ENCODE measurements around the gene ADAMTS9. TPM values are rescaled to one million over a fixed set of nuclear protein-coding genes. Genes with fewer than 3 reads are reported as not detected.

Gene ADAMTS9
- total and polyA plus RNA-seq, 7 donors, result 6.7 to 65.8 (median 16.1) TPM

DNA sequence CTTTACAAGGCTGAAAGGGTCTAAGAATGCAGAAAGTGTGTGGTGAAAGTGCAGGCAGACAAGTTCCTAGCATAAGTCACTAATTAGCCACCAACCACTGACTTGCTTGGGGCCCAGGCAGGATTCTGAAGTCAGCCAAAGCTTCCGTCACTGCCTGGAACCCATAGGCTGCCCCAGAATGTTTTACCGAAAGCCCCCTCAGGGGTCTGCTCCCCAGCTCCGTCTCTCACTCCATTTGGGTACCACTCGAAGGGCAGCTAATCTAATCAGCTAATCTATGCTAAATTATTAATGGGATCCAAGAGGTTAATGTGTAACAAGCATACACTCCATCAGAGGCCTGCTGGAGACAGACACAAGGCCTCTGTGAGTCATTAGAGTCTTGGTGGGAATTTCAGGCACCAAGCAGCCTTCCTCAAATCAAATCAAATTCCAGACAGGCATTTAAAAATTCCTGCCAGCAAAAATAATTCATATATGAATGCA, 13.2 kb downstream of the ADAMTS9 start:
- WGBS, 3 donors, result 62 to 69% (median 64%) methylated on average over 4 of the region's 4 CpGs
- no peak overlapping the region for H3K4me3 ChIP-seq
- H3K27me3 ChIP-seq (ENCODE audit: insufficient read depth in 3 of 3, low read length in 2 of 3), result no peaks in the 10 kb centered on the region
- ATAC-seq (no peak), DNase-seq (no peak)
- no peak overlapping the region for H3K27ac ChIP-seq
- peaks cover 12 to 60% of the 10 kb centered on the region in 2 donors for H3K36me3 ChIP-seq (ENCODE audit: insufficient read depth in 1 of 2, low read depth in 1 of 2)
- intact Hi-C loops (cut with DNase I), result no loop called here
- TF ChIP-seq, protein P1, sequence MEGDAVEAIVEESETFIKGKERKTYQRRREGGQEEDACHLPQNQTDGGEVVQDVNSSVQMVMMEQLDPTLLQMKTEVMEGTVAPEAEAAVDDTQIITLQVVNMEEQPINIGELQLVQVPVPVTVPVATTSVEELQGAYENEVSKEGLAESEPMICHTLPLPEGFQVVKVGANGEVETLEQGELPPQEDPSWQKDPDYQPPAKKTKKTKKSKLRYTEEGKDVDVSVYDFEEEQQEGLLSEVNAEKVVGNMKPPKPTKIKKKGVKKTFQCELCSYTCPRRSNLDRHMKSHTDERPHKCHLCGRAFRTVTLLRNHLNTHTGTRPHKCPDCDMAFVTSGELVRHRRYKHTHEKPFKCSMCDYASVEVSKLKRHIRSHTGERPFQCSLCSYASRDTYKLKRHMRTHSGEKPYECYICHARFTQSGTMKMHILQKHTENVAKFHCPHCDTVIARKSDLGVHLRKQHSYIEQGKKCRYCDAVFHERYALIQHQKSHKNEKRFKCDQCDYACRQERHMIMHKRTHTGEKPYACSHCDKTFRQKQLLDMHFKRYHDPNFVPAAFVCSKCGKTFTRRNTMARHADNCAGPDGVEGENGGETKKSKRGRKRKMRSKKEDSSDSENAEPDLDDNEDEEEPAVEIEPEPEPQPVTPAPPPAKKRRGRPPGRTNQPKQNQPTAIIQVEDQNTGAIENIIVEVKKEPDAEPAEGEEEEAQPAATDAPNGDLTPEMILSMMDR (IDR thresholded peaks at IDR 0.05), result no peak
- peaks cover 19% of the 10 kb centered on the region for H3K4me1 ChIP-seq
- H3K9me3 ChIP-seq, result no peaks in the 10 kb centered on the region

DNA sequence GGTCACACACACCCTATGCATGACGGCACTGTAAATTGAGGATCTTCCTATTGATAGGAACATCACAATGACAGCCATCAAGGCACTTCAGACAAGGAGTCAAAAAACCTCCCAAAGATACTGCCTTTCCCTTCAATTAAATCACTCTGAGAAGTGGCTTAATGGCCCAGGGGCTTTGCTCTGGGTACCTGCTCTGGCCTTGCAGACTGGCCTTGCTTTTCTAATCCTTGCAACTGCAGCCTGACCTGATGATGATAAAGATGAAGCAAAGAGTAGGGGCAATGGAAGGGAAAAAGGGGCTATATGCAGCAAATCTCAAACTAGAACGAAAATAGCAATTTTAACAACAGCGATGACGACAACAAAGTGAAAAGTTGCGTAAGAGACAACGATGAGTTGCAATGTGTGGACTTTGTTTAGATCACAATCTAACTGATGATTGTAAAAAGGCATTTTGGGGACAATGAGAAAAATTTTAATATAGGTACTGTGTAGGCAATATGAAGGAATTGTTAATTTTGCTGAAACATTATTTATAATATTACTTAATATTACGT, 14.6 kb downstream of the ADAMTS9 start:
- Histone ChIP-seq H3K36me3 (ENCODE audit: insufficient read depth in 1 of 2, low read depth in 1 of 2) (peaks cover 12 to 46% of the 10 kb centered on the region in 2 donors), H3K27me3 (ENCODE audit: insufficient read depth in 3 of 3, low read length in 2 of 3) (no peaks in the 10 kb centered on the region), H3K27ac (no peak overlapping the region), H3K9me3 (no peaks in the 10 kb centered on the region), H3K4me3 (no peak overlapping the region), H3K4me1 (peaks cover 25% of the 10 kb centered on the region)
- 89 to 93% (median 90%) methylated on average over 7 of the region's 7 CpGs for WGBS, 3 donors
- TF ChIP-seq, protein P1 (IDR thresholded peaks at IDR 0.05), result no peak
- intact Hi-C loops (cut with DNase I), result no loop called here
- no peak for ATAC-seq
- no peak for DNase-seq

DNA sequence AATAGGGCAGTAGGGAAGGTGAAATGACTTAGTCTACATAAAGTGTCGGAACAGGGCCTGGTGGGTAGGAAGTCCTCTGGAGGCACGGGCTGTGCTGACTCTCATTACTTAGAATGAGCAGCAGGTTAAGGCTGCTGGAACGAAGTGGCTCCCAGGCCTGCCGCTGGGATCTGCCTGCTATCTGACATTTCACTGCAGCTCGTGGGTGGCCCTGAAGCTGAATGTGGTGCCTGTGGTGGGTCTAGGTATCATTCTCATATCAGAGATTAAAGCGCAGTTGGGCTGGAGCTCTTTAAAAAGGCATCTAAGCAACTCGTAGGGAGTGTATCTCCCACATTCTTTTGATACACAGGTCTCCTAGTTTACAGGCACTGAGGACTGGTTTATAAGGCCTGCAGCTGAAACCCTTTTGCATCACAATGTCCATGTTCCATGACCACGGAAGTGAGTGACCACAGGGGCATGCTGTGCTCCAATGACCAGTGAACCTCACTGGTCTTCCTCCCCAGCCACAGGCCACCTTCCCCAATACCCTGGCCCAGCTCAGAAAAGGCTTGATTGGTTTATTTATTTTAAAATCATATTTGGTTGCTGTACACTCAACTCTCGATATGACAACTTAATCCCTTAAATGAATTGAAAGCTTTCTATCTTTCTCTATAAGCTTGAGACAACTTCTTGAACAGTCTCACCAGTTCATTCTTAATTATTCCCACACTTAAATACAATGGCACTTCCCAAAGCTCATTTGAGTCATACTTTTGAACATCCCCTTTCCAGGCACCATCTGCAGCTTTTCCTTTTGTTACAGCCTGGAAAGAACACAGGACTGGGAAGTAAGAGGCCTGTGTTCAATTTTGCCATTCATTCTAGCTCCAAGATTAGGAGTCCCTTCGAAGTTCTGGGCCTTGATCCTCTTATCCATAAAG, 19.0 kb downstream of the ADAMTS9 start:
- H3K27me3 ChIP-seq (ENCODE audit: insufficient read depth in 3 of 3, low read length in 2 of 3), result no peaks in the 10 kb centered on the region
- ATAC-seq (peak in 3 of 4 donors; percentile 7 to 28 (median 21)), DNase-seq (no peak)
- intact Hi-C loops (cut with DNase I), result no loop called here
- peaks cover 3 to 10% of the 10 kb centered on the region in 2 donors for H3K36me3 ChIP-seq (ENCODE audit: insufficient read depth in 1 of 2, low read depth in 1 of 2)
- TF ChIP-seq, protein P1 (IDR thresholded peaks at IDR 0.05), result no peak
- H3K27ac ChIP-seq, result peak overlapping the region; percentile 50
- H3K9me3 ChIP-seq, result no peaks in the 10 kb centered on the region
- peaks cover 42% of the 10 kb centered on the region for H3K4me1 ChIP-seq
- H3K4me3 ChIP-seq, result peak overlapping the region; percentile 21
- 39 to 71% (median 59%) methylated on average over 10 of the region's 10 CpGs for WGBS, 3 donors

DNA sequence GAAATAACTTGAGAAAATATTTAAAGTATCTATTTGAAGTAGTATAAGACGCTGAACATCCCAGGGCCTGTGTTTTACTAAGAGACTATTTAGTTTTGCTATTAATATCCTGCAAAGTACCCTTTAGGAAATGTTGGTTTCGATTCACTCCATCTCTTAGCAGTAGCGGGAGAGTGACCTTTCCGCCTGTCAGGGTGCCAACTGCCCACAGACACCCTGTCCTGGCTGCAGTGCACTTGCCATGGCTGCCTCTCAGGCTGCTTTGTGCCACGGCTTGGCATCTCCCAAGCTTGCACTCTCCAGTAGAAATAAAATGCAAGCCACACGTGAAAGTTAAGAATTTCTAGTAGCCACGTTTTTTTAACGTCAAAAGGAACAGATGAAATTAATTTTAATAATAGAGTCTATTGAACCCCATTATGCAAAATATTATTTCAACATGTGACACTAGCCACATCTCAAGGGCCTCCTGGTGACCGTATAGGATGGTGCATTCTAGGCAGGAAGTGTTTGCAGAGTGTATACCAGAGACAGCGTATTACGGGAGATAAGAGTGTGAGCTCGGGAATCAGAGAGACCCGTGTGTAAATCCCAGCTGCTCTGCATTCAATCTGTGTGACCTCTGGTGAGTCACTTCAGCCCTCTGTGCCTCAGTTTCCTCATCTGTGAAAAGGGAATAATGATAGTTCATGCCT, 19.8 kb downstream of the ADAMTS9 start:
- Histone ChIP-seq H3K36me3 (ENCODE audit: insufficient read depth in 1 of 2, low read depth in 1 of 2) (peaks cover 2 to 4% of the 10 kb centered on the region in 2 donors), H3K27me3 (ENCODE audit: insufficient read depth in 3 of 3, low read length in 2 of 3) (no peaks in the 10 kb centered on the region), H3K4me1 (peaks cover 50% of the 10 kb centered on the region), H3K4me3 (peak overlapping the region; percentile 21), H3K27ac (peak overlapping the region; percentile 50), H3K9me3 (no peaks in the 10 kb centered on the region)
- ATAC-seq (peak; percentile 81 to 91 (median 84)), DNase-seq (peak; percentile 51 to 84)
- intact Hi-C loops (cut with DNase I), result no loop called here
- TF ChIP-seq, protein P1 (IDR thresholded peaks at IDR 0.05), result no peak
- WGBS, 3 donors, result 25 to 38% (median 29%) methylated on average over 13 of the region's 13 CpGs
